Activated T-helper 2 cell treated with anti-CD3 and anti-CD28 coated beads, Interferon-gamma antibody, Interleukin-2, Interleukin-4, amounts not matched to agents 10 μg/mL and 5 μg/mL and 100 μg/mL, durations not matched to agents 14 hours and 24 hours and 36 hours (primary cell): ENCODE results near the gene RAPGEF6. TPM values are rescaled to one million over a fixed set of nuclear protein-coding genes. Genes with fewer than 3 reads are reported as not detected.

ENCODE experiments used
- DNase-seq: peaks from one replicate; pipeline ENCODE4 v3.0.0; 2021; ENCODE audit warnings: low spot score
- H3K27ac Mint-ChIP-seq: one replicate; pipeline ENCODE4 v1.8.0; 2021; ENCODE audit warnings: mixed read lengths
- H3K27me3 Mint-ChIP-seq: one replicate; pipeline ENCODE4 v1.8.0; 2021; ENCODE audit warnings: low read depth, mixed read lengths
- H3K36me3 Mint-ChIP-seq: one replicate; pipeline ENCODE4 v1.8.0; 2021; ENCODE audit warnings: low read depth, mixed read lengths
- H3K4me1 Mint-ChIP-seq: one replicate; pipeline ENCODE4 v1.8.0; 2021; ENCODE audit warnings: low read depth, mixed read lengths
- H3K4me3 Mint-ChIP-seq: one replicate; pipeline ENCODE4 v1.8.0; 2021; ENCODE audit warnings: low read depth, mild to moderate bottlenecking, moderate library complexity, mixed read lengths
- H3K9me3 Mint-ChIP-seq: one replicate; pipeline ENCODE4 v1.8.0; 2021; ENCODE audit warnings: mixed read lengths
- intact Hi-C: fragments of 100-400 bp; cut with micrococcal nuclease; formaldehyde crosslinking; loops from one replicate; pipeline ENCODE4 v1.15.1; 2023
- total RNA-seq: library from RNA; stranded (reverse); gene quantifications from 2 replicates; pipeline ENCODE4 v1.2.3, GENCODE V29; 2022

RAPGEF6 gene
- total RNA-seq, 1 donor from 2014 or later, result 33.9 TPM

DNA sequence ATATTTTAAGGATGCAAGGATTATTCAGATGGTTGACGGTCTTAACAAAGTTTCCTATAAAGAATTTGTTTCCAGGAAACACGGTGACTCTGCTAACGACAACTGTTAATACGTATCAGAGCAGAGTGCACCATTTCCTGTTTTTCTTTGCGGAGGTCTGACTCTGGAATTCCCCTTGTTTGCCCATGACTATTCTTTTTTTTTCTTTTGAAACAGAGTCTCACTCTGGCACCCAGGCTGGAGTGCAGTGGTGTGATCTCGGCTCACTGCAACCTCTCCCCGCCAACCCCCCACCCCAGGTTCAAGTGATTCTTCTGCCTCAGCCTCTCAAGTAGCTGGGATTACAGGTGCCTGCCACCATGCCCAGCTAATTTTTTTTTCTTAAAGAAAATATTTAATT, 255.3 kb downstream of the RAPGEF6 start:
- Mint-ChIP-seq H3K27ac (peak overlapping the region; percentile 96), H3K9me3 (no peaks in the 10 kb centered on the region), H3K27me3 (no peaks in the 10 kb centered on the region), H3K4me1 (peaks cover 80% of the 10 kb centered on the region), H3K36me3 (peaks cover 40% of the 10 kb centered on the region), H3K4me3 (peak overlapping the region; percentile 43)
- peak; percentile 59 for DNase-seq
- intact Hi-C loops, result loop anchor here (1.0 to 5.0 kb wide), 5 partner anchors 15 to 214 kb away; partner anchors contain the start of gene HINT1

DNA sequence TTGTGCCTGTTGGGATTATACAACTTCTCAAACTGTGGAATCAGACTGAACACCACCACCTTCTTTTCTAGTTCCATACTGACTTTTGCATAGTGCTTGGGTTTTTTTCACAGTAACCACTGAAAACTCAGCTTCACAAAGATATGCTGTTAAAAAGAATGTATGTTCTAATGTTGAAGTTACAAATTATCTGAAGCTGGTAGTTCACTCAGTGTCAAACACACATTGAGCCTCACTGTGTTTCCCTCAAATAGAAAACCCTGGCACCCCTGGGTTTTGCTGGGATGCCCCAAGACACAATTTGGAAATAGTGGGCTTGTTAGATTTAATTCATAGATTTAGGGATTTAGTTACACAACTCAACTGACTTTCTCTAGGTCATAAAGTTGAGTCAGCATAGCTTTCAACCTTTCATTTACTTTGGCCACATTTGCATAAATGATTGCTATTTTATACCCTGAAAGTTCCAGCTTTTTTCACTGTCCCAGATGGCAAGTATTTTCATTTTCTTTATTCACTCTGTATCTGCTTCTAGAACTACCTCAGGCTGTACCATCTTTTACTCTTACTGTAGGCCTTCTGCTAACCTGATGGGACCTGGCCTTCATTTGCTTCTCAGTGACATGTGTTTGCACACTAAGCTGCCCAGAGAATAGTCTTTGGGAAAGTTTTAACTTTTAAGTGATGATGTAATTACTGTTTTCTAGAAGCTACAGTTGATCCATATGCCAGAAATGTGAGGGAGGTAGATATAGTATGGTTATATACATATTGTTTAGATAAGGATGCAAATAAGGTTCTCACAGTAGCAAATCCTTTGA, 256.1 kb downstream of the RAPGEF6 start:
- peaks cover 36% of the 10 kb centered on the region for H3K36me3 Mint-ChIP-seq
- H3K27me3 Mint-ChIP-seq, result no peaks in the 10 kb centered on the region
- peak overlapping the region; percentile 42 for H3K4me3 Mint-ChIP-seq
- peak overlapping the region; percentile 96 for H3K27ac Mint-ChIP-seq
- no peaks in the 10 kb centered on the region for H3K9me3 Mint-ChIP-seq
- DNase-seq, result no peak
- H3K4me1 Mint-ChIP-seq, result peaks cover 76% of the 10 kb centered on the region
- intact Hi-C loops, result loop anchor here (1.0 to 2.0 kb wide), 4 partner anchors 16 to 214 kb away; partner anchors contain the start of gene HINT1

DNA sequence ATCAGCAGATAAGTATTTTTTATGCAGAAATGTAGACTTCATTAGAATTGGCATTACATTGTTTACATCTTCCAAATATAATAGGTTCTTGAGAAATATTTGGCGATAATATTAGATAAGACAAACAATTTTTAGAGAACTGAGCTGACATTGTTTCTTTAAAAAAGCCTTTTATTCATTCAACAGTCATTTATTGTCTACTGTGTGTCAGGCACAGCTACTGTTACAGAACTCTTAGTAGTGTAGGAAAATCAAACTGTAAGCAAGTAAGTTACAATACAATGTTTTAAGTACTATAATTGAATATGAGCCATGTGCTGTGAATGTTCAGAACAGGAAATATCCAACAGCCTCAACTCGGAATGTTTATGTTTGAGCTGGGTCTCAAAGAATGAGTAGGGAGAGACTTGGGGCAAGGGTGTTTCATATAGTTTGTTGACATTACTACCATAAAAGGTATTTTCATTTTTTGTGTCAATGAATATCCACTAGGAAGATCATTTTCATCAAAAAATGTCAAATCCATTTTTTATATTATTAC, 257.2 kb downstream of the RAPGEF6 start:
- no peak for DNase-seq
- Mint-ChIP-seq H3K4me3 (peak overlapping the region; percentile 34), H3K4me1 (peaks cover 76% of the 10 kb centered on the region), H3K36me3 (peaks cover 43% of the 10 kb centered on the region), H3K27ac (peak overlapping the region; percentile 91), H3K27me3 (no peaks in the 10 kb centered on the region), H3K9me3 (no peaks in the 10 kb centered on the region)
- intact Hi-C loops, result loop anchor here (2.0 kb wide), 1 partner anchor 17 kb away; no protein-coding TSS in a partner anchor

DNA sequence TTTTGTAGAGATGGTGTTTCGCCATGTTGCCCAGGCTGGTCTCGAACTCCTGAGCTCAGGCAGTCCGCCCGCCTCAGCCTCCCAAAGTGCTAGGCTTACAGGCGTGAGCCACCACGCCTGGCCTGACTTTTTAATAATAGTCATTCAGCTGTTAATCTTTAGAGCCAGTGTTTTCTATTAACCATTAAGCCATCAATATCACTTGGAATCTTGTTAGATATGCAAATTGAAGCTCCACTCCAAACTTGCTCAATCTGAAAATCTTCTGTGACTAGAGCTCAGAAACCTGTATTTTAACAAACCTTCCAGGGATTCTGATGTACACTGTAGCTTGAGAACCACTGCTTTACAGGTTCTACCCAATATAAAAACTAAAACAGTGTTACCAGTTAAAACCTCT, 257.7 kb downstream of the RAPGEF6 start:
- peaks cover 76% of the 10 kb centered on the region for H3K4me1 Mint-ChIP-seq
- H3K4me3 Mint-ChIP-seq, result no peak overlapping the region
- no peak for DNase-seq
- H3K27ac Mint-ChIP-seq, result peak overlapping the region; percentile 91
- H3K27me3 Mint-ChIP-seq, result no peaks in the 10 kb centered on the region
- no peaks in the 10 kb centered on the region for H3K9me3 Mint-ChIP-seq
- H3K36me3 Mint-ChIP-seq, result peaks cover 41% of the 10 kb centered on the region
- intact Hi-C loops, result no loop called here

DNA sequence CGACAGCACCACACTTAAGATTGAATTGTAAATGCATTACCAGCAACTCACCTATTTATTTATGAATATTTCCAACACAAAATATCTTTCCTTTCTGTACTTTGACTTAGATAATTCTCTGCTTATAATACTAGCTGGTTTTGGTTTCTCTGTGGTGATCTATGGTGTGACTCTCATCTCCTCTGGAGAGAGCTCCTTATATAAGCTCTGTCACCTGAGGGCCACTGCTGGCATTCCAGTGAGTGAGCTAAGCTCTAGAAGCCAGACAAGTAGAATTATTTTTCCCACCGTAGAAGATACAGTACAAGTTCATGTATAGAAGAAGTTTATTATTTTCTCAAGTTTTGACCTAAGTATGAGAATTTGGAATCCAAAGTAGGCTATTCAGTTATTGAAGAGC, 259.7 kb downstream of the RAPGEF6 start:
- no peak for DNase-seq
- H3K4me3 Mint-ChIP-seq, result no peak overlapping the region
- peaks cover 46% of the 10 kb centered on the region for H3K36me3 Mint-ChIP-seq
- intact Hi-C loops, result no loop called here
- H3K27me3 Mint-ChIP-seq, result no peaks in the 10 kb centered on the region
- H3K27ac Mint-ChIP-seq, result peak overlapping the region; percentile 74
- no peaks in the 10 kb centered on the region for H3K9me3 Mint-ChIP-seq
- H3K4me1 Mint-ChIP-seq, result peaks cover 76% of the 10 kb centered on the region

Other genes with a start within 250 kb of the RAPGEF6 start
- gene FNIP1, start 161.8 kb upstream of the RAPGEF6 start, total RNA-seq, result 18.1 and 18.8 TPM in 2 replicates